Measurements from ENCODE around the gene HPS3.

HPS3 gene

DNA sequence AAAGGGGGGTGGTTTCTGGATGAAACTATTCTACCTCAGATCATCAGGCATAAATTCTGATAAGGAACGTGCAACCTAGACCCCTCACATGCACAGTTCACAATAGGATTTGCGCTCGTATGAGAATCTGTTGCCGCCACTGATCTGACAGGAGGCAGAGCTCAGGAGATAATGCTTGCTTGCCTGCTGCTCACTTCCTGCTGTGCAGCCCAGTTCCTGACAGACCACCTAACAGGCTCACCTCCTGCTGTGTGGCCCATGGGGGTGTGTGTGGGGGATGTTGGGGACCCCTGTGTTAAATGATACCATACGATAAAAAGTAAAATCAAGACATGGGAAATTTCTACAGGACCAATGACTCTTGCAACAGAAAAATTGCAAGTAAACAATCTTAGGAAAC, 68.2 kb downstream of the HPS3 start:
- no peak overlapping the region for H3K4me3 ChIP-seq (ENCODE audit: low read depth, low read length)
- no peak for DNase-seq (ENCODE audit: low read depth)
- TF ChIP-seq, protein P1, sequence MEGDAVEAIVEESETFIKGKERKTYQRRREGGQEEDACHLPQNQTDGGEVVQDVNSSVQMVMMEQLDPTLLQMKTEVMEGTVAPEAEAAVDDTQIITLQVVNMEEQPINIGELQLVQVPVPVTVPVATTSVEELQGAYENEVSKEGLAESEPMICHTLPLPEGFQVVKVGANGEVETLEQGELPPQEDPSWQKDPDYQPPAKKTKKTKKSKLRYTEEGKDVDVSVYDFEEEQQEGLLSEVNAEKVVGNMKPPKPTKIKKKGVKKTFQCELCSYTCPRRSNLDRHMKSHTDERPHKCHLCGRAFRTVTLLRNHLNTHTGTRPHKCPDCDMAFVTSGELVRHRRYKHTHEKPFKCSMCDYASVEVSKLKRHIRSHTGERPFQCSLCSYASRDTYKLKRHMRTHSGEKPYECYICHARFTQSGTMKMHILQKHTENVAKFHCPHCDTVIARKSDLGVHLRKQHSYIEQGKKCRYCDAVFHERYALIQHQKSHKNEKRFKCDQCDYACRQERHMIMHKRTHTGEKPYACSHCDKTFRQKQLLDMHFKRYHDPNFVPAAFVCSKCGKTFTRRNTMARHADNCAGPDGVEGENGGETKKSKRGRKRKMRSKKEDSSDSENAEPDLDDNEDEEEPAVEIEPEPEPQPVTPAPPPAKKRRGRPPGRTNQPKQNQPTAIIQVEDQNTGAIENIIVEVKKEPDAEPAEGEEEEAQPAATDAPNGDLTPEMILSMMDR (IDR thresholded peaks at IDR 0.05; ENCODE audit: insufficient read depth, low read depth, low read length, missing control alignments), result no peak

DNA sequence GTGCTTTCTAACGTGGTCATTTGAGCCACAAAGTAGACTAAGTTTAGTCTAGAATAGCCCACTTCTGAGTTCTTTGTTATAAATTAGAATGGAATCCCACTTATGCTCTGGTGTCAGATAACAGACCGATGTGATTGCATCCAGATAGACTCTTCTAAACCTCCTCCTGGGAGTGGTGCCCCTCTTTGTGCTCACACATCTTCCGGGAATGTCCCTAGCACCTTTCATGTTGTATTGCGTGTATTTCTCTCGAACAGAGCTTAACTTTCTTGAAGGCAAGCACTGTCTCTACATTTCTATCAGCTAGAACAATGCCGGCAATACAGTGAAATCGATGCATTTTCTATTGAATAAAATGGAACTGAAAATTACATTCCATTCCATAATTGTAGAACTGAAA, 69.2 kb downstream of the HPS3 start:
- DNase-seq (ENCODE audit: low read depth), result no peak
- H3K4me3 ChIP-seq (ENCODE audit: low read depth, low read length), result no peak overlapping the region
- TF ChIP-seq, protein P1 (IDR thresholded peaks at IDR 0.05; ENCODE audit: insufficient read depth, low read depth, low read length, missing control alignments), result no peak

DNA sequence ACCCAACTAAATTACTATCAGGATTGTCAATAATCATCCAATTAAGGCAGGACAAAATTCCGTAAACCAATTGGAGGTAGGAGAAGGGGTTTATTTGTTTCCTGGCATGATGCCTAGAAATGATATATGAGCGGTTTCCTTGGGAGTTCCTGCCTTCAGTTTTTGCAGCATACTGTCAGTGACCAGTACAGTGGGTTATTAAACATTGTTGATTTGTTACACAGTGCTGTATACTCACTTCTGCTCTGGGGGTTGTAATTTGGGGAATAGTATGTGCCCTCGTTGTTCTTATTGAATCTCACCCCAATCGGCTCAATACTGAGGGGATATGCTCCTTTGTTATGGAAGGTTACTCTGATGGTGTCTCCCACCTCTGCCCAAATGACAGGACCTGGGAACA, 70.0 kb downstream of the HPS3 start:
- no peak for DNase-seq (ENCODE audit: low read depth)
- no peak overlapping the region for H3K4me3 ChIP-seq (ENCODE audit: low read depth, low read length)
- TF ChIP-seq, protein P1 (IDR thresholded peaks at IDR 0.05; ENCODE audit: insufficient read depth, low read depth, low read length, missing control alignments), result no peak

- TF ChIP-seq, protein P1 (IDR thresholded peaks at IDR 0.05; ENCODE audit: insufficient read depth, low read depth, low read length, missing control alignments), result no peak
- peak; percentile 70 for DNase-seq (ENCODE audit: low read depth)
- no peak overlapping the region for H3K4me3 ChIP-seq (ENCODE audit: low read depth, low read length)
Measured at GRCh38 chr3:149203758-149204157, 74.3 kb downstream of the HPS3 start.

DNA sequence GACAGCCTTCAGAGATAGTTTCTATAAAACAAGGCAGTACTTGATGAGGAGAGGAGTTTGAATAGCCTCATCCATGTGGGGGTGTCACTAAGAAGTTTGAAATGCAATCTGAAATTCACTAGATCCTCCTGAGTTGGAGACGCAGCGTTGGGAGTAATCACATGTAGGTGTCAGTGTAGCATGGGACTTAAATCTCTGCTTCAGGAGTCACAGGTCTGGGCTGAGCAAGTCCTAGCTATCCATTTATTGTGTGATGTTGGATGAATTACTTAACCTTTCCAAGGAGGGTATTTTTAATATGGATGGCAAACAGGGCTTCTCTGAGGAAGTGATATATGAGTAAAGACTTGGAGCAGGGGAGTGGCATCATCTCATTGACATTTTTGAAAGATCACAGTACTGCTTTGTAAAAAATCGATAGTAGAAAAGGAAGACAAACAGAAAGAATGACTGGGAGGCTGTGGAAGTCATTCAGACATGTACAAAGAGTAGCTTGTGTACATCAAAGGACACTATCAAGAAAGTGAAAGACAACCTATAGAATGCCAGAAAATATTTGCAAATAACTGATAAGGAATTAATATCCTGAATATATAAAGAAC, 75.1 kb downstream of the HPS3 start:
- no peak overlapping the region for H3K4me3 ChIP-seq (ENCODE audit: low read depth, low read length)
- TF ChIP-seq, protein P1 (IDR thresholded peaks at IDR 0.05; ENCODE audit: insufficient read depth, low read depth, low read length, missing control alignments), result no peak
- DNase-seq (ENCODE audit: low read depth), result no peak

- TF ChIP-seq, protein P1 (IDR thresholded peaks at IDR 0.05; ENCODE audit: insufficient read depth, low read depth, low read length, missing control alignments), result no peak
- no peak overlapping the region for H3K4me3 ChIP-seq (ENCODE audit: low read depth, low read length)
- DNase-seq (ENCODE audit: low read depth), result no peak
Measured at GRCh38 chr3:149207475-149207874, 78.0 kb downstream of the HPS3 start.

DNA sequence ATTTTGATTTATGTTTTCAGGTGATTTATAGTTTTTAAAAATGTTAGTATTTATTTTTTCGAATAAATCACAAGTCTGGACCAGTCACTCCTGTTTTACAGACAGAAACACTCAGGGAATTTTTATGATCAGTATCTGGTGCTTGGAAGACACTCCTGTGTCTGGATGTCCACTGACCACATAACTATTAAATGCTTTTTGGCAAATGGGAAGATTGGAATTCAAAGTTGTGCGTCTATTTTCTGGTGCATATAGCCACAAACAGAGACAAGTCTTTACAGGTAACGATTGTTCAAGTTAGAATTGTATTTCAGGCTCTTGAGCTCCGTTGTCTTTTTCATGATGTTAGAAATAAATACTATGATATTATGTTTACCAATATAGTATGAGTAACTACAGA, 80.0 kb downstream of the HPS3 start:
- no peak for DNase-seq (ENCODE audit: low read depth)
- TF ChIP-seq, protein P1 (IDR thresholded peaks at IDR 0.05; ENCODE audit: insufficient read depth, low read depth, low read length, missing control alignments), result no peak

More for the DNA sequence above, 80.0 kb downstream of the HPS3 start:
- no peak overlapping the region for H3K4me3 ChIP-seq (ENCODE audit: low read depth, low read length)
